Upper lobe of left lung (tissue), 4 donors: ENCODE measurements around the gene SDK2.

Experiments
- POLR2AphosphoS5 ChIP-seq, 2 donors: sonication (generic); formaldehyde crosslinking; IDR thresholded peaks; one replicate each; pipeline ENCODE4 v1.5.1; 2017; ENCODE audit warnings: antibody characterized with exemption in 2 of 2
- TF ChIP-seq, protein P1 (sequence below), 6 experiments: fragments of 450-650 bp in 4 of 6; fragments of 200-600 bp in 2 of 6; sonication (generic) in 2 of 6; IDR thresholded peaks; one replicate each; pipeline ENCODE4 v1.5.1; 2016 to 2019; ENCODE audit warnings: antibody characterized with exemption in 6 of 6

DNA sequence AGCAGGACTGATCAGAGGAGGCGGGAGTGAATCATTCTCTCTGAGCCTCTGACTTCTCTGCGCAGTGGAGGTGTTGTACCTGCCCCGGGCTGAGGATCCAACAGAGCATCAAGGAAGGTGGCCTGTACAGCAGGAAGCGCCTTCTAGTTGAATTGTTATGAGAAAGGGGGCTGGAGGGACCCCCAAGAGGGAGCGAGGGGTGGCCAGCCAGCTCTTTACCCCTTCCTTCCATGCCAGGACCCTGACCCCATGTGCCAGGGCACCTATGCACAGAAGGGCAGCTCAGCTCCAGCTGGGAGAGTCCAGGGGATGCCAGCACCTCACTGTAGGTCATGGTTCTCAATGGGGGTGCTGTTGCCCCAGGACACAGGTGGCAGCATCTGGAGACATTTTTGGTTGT is 149.3 kb downstream of the SDK2 start:
- TF ChIP-seq POLR2AphosphoS5 (IDR thresholded peaks at IDR 0.05): no peak
- TF ChIP-seq, protein P1, sequence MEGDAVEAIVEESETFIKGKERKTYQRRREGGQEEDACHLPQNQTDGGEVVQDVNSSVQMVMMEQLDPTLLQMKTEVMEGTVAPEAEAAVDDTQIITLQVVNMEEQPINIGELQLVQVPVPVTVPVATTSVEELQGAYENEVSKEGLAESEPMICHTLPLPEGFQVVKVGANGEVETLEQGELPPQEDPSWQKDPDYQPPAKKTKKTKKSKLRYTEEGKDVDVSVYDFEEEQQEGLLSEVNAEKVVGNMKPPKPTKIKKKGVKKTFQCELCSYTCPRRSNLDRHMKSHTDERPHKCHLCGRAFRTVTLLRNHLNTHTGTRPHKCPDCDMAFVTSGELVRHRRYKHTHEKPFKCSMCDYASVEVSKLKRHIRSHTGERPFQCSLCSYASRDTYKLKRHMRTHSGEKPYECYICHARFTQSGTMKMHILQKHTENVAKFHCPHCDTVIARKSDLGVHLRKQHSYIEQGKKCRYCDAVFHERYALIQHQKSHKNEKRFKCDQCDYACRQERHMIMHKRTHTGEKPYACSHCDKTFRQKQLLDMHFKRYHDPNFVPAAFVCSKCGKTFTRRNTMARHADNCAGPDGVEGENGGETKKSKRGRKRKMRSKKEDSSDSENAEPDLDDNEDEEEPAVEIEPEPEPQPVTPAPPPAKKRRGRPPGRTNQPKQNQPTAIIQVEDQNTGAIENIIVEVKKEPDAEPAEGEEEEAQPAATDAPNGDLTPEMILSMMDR (IDR thresholded peaks at IDR 0.05): no peak
